Brain pericyte (primary cell): Measurements from ENCODE around the gene CNP.
"Not testable (repeated sequence)": the region's sequence is repeated elsewhere in the genome, so short reads cannot be mapped to it uniquely, and the experiment has no call there.

ENCODE experiments used
- DNase-seq: peaks from one replicate; pipeline ENCODE4 v3.0.0-alpha.2; 2012; ENCODE audit warnings: low read depth, low spot score

CNP gene

DNA sequence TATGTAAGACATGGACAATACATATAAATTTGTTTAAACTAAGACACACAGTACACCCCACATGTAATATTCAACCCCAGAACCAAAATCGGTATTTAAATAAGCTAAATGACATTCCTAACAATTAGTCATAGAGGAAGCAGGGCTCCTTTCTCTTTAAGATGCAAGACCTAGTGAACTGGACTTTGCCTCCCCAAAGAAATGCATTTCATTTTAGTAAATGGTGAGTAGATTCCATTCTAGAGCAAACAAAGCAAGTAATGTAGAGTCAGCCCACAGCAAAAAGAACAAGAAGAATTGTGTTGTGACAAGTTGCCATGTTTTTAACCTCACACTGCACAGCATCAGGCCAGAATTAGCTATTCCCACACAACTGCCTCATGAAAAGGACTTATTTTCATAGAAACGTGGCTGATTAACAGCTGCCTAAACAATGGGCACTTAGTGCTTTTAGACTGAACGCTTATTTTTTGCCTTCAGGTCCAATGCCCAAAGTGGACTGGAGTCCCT is 36.3 kb downstream of the CNP start:
- no peak for DNase-seq

DNA sequence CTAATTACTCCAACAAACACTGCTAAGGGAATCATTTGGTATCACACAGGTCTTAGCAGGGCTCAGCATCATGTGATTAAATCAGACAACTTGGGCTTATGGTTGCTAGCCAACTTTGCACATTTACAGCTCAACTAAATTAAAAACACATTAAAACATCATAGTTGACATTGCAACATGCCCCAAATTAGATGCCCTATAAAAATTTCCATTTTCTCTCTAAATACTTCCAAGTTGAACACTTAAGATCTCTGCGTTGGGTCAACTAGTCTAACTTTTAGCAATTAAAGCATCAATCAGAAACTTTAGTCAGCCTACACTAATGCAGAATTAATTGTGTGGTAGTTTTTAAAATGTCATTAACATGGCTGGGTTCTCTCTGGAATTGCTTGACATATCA is 38.6 kb downstream of the CNP start:
- no peak for DNase-seq

DNA sequence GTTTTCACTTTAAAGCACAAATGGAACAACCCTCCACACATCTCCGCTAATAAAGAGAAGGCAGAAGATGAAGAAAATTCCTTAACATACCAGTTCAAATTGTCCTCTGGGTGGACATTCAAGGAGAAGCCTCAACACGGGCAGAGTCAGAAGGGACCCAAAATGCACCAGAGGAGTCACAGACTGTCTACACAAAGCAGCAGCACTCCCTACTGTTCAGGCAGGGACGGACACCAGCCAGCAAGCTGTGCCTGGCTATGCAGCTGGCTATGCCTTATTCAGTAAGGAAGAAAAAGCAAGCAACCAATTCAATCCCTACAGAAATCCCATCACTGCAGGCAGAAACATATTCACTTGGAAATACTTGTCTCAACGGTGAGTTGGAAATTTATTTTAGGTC is 42.6 kb downstream of the CNP start:
- DNase-seq, result no peak

DNA sequence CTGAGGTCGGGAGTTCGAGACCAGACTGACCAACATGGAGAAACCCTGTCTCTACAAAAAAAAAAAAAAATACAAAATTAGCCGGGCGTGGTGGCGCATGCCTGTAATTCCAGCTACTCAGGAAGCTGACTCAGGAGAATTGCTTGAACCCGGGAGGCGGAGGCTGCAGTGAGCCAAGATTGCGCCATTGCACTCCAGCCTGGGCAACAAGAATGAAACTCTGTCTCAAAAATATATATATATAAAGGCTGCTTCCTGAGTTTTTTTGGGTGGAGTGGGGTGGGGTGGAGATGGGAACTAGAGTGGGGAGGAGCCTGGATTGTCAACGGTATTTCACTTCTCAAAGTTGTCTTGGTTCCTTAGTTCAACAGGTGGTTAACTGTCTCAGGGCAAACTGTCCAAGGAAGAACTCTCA is 43.7 kb downstream of the CNP start:
- not testable (repeated sequence) for DNase-seq

DNA sequence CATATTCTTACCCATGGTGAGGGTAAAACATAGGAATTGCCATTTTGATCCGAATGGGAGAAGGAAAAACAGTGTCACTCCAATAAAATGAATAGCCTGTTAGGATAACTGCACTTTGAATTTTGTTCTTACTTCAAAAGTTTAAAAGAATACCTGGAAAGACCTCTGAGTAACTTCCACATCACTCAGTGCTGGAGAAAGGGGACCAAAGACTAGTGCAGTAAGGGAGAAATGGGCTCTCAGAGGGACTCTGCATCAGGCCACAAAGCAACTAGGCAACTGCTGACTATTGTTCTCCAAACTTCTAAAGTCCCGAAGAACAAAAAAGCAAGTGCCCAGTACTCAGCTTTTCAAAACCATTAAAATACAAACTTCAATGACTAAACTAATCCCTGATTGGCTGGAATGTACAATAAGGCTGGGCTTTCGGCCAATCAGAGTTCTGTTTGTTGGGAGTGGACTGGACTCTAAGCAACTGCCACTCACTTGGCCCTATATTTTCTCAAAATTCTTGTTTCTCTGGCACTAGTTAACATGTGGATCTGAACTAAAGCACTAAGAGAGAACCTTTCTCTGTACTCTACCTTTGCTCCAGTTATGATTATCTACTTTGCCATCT is 44.4 kb downstream of the CNP start:
- no peak for DNase-seq

DNA sequence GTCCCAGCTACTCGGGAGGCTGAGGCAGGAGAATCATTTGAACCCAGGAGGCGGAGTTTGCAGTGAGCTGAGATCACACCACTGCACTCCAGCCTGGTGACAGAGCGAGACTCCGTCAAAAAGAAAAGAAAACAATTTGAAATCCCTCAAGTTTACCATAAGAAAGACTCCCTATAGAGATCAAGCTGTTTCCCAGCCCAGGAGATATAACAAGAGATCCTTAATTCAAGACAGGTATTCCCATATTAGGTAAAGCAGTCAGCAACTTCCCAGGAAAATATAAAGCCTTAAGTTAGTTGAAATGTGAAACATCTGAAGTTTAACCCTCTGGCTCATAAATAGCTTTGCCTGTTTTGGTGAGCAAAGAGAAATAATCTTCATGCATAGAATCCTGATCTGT is 45.8 kb downstream of the CNP start:
- DNase-seq, result not testable (repeated sequence)

DNA sequence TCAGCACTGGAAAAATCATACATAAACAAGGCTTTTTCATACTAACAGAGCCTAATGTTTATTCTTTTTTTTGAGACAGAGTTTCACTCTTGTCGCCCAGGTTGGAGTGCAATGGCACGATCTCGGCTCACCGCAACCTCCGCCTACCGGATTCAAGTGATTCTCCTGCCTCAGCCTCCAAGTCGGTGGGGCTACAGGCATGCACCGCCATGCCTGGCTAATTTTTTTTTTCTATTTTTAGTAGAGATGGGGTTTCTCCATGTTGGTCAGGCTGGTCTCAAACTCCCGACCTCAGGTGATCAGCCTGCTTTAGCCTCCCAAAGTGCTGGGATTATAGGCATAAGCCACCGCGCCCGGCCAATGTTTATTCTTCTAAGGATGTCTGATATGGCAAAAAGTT is 47.1 kb downstream of the CNP start:
- not testable (repeated sequence) for DNase-seq

DNA sequence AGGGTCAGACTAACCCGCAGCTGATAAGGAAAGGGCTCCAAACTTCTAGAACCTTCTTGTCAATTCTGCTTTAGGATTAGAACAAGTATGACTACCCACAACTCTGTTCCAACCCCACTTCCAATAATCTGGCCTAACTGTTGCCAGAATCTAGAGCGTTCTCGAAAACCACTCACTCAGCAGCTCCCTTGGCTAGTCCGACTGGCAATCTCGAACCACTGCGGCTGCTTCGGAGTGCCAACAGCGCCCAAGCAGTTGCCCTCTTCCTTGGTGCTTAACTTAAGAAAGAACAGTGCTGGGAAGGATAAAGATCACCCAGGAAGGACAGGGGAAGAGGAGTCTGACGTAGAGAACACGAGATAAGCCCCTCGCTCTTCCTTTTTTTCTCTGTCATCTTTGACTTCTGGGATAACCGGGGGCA is 49.8 kb downstream of the CNP start:
- DNase-seq, result no peak

DNA sequence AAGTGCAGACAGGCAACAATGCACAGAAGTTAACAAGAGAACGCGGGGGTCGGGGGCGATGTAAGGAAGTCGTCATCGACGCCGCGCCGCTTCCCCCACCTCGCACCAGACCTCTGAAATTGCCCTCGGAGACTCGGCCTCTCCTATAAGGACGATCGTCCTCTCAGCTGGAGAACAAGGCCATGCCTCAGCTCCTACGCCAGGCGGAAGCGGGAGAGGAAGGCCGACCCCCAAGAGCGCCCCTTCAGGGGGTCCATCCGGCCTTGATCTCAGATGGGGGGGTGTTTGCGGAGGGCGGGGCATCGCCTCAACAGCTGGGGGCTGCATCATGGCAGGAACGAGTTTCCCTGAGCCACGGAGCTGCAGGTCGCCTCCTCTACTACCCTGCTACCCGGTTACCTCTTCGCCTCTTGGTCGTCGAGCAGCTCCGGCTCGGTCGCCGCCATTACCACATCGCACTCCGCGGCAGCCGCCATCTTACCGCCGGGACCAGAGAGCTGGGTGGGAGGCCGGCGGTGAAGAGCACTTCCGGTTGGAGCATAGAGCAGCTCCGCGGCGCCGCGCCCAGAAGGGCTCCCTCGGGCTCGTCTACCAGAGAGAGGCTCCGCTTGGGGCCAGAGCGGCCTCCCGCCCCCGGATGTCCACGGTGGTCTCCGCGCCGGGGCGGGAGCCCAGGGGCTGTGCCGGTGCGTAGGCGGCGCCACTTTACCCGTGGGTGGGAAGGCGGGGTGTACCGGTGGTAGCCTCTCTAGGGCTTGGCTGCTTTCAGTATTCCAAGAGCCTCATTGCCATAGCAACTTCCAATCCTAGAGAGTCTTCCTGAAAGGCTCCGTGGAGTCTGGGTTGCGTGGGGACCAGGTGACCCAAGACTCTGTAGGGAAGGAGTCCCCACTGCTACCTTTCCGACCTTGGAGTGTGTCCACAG is 50.6 kb downstream of the CNP start, which contains the start of gene DNAJC7:
DNAJC7 (minus strand) TSS at position 499 of the 925 bp plus-strand sequence; CDS start at position 476, 23 bp downstream.
- peak; percentile 60 for DNase-seq

DNA sequence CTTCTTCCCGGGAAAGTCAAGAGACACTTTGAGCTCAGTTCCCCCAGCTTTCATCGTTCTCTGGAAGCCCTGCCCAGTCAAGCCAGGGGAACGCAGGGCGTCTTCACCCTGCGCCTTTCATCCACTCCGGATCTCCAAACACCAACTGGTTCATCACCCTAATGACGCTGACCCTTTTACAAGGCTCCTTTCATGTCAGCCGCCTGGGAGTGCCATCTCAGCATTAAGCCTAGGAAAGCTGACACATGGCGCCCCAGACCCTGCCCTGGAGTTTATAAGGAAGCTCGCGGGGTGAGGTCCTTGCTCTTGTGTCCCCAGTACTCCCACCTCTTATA is 51.2 kb downstream of the CNP start:
- DNase-seq, result no peak

DNA sequence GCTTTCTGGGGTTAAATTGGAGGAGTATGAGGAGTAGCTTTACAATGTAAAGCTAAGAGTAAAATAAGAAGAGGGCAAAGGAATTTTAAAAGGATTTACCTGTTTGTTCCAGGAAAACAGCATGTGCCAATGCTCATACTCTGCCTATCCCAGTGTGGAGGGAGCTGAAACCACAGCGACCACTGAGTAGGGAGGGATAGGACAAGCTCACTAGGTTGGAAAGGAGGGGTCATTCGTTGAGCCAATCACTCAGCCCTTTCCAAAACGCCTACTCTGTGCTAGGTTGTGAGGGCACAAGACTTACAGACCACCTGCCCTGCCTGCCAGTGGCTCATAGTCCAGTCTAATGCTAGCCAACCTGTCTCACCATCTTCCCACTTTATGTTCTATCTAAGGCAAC is 51.7 kb downstream of the CNP start:
- no peak for DNase-seq

DNA sequence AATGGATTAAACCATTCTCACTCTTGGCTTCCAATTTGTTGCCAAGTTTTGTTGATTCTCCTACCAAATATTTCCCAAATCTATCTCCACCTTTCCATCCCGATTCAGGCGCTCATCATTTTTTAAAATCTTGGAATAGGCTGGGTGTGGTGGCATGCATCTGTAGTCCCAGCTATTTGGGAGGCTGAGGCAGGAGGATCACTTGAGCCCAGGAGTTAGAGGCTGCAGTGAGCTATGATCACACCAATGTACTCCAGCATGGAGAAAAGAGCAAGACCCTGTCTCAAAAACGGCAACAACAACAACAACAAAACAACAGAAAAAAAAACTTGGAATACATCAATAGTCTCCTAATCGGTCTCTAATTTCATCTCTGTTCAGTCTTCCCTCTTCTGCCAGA is 52.4 kb downstream of the CNP start:
- no peak for DNase-seq

DNA sequence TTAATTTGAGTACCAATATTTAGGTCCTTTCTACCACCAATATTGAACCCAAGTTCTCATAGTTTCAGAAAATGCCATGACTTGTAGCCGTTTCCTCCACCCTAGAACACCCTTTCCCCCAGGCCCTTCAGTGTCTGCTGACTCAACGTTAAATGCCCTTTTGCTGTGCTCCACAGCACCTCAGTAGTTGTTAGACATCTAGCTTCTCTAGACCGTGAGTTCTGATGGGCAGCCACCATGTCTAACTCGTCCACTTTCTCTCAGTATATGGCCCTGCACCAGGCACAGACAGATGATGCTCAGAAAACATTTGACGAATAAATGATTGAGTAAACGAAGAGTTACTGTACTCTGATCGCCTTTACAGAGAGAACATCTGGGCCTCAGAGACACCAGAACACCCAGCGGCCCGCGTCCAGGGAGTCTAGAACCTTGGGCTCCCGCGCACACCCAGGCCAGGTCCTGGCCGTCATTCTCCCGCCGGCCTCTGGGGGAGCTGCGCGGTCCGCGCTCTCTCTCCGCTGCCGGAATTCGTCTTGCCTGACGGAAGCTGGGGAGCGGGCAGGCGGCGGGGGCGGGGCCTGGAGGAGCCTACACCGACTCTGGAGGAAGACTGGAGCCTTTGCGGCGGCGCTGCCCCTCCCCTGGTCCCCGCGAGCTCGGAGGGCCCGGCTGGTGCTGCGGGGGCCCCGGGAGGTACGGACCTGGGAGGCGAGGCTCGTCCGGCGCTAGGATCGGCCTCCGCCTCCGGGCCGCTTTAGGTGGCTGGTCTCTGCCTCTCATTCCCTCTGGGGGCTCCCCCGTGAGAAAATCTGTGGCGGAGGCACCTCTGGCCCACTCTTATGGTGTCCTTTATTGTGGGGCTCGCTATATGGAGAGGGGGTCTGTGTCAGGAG is 53.2 kb downstream of the CNP start, which contains the start of gene NKIRAS2:
NKIRAS2 (plus strand) TSS at position 582 of the 896 bp plus-strand sequence. CDS start 1,488 bp downstream, outside the sequence.
- DNase-seq, result peak; percentile 46

DNA sequence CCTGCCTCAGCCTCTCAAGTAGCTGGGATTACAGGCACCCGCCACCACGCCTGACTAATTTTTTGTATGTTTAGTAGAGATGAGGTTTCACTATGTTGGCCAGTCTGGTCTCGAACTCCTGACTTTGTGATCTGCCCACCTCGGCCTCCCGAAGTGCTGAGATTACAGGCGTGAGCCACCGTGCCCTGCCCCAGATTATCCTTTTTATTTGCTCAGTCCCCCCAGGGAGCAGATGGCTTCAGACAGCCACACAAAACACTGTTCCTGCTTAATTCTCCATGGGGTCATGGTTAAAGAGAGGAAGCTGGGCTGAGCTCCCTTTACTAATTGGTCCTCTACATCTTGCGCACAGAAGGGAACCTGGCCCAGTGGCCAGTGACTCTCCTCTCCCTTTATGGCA is 54.2 kb downstream of the CNP start:
- not testable (repeated sequence) for DNase-seq

DNA sequence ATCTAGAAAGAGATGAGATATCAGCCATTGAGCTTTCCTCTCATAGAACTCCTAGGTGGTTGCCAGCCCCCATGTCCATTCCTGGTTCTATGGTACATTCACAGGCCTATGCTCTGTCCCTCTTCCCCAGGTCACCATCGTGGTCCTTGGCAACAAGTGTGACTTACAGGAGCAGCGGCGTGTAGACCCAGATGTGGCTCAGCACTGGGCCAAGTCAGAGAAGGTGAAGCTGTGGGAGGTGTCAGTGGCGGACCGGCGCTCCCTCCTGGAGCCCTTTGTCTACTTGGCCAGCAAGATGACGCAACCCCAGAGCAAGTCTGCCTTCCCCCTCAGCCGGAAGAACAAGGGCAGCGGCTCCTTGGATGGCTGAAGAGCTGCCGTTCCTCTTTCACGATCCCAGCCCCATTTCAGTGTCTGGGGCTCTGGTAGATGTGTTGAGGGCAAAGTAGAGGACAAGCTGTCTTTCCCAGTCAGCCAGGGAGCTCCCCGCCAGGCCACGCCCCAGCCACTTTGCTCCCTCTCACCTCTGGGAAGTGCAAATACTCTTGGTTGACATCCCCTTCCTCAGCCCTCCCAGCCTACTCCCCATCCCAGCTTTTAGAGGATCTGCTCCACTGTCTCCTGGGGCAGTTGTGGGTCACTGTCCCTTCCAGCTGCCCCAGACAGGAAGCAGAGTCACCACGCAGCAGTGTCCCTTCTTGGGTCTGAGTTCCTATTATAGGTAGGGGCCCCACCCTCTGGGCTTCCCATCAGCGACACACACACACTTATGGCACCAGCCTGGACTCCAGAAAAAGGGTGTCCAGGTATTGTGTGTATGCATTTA is 57.1 kb downstream of the CNP start:
- no peak for DNase-seq

DNA sequence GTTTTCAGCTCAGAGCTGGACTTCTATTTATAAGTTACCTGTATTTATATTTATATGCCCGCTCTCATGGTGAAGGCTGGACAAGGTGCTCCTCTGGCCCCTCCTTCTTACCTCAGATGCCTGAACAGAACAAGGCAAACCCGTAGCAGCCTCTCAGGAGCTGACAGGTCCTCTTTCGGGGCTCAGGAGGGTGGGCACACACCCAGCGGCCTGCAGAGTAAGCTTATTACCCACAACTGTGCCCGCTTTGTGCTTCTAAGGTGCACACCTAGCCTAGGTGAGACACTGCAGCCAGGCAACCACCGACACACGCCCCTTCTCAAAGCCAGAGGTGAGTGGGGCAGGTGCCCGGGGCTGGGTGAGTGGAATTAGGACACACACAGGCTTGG is 58.6 kb downstream of the CNP start:
- DNase-seq, result no peak

DNA sequence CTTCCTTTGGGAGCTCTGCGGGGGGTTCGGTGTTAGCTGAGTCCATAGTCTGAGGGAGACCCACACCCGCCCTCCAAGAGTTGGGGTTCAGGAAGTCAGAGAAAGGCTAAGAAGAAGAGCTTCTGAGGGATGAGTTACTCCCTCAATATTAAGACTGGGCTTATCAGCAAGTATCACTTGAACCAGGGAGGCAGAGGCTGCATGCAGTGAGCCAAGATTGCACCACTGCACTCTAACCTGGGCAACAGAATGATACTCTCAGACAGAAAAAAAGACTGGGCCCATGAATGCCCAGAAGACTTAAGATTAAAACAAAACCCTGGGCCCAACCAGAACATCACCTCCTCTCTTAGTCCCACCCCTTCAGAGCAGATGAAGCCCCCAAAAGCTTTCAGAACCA is 59.3 kb downstream of the CNP start:
- no peak for DNase-seq

DNA sequence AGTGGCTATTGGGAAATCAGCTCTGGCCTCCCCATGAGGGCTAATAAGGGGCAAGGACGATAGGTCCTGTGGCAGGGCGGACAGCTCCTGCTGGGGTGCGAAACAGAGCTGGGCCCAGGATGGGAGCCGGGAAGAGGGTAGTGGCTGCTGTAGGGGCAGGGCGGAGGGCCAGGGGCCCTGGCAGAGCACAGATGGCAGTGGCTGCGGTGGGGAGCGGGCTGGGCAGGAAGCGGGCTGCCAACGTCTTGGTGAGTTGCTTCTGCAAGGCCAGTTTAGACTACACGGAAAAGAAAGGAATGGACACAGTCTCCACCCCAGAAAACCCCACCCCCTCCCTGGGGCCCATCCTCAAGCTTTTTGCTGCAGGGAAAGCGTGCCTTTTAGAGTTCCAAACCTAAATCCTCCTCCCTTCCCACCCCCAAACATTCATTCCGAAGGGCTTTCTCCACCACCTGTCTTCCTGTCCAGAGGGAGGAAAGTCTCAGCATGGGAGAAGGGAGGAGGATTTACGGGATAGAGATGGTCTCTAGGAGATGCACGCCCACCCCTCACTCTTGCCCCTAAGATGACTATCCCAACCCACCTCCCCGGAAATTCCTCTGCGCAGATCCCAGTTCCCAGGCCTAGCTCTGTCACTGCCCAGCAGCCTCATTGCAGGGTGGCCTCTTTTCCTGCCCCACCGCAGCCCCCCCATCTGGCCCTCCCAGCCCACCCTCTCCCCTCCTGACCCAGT is 60.4 kb downstream of the CNP start:
- DNase-seq, result no peak
